GM21619 (cell line): ENCODE results near the gene GJB6.
"Not testable (repeated sequence)": the region's sequence is repeated elsewhere in the genome, so short reads cannot be mapped to it uniquely, and the experiment has no call there.

Experiments
- ATAC-seq: cut with Tn5 transposase; IDR thresholded peaks from one replicate; pipeline ENCODE4 v1.9.1; 2021; ENCODE audit not compliant: unreplicated experiment

Gene GJB6

DNA sequence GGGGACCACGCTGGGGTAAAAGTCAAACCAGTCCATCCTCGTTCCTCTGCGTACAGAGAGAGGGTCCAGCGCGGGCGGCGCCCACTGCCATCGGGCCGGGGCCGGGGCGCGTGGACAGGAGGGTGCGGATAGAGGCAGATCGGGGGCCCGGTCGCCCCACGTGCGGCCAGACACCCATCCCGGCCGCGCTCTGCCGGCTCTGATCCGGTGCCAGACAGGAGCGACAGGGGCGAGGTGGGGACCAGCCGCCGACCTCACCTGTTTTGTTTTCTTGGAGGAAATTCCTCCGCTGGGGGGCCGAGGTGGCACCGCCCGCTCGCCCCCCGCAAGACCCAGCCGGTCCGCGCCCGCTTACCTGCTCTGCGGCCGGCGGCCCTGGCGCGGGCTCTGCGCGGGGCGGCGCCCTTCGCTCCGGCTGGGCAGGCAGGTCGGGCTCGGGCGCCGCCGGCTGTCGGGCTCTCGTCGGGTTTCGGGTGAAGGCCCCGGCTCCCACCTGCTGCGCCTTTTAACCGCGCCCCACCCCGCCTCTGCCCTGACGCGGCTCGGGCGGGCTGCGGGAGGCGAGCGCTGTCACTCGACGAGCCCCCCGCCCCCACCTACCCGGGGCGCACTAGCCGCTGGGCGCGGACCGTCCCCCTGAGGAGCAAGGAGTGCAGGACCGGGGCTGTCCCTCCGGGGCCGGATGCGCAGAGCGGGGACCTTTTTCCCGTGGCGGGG lies at the start of gene GJB6:
Gene GJB6, minus strand, starts transcription at position 481 of the 717 bp plus-strand sequence. CDS start 8,839 bp downstream, outside the sequence.
- no peak for ATAC-seq

- not testable (repeated sequence) for ATAC-seq
Measured at GRCh38 chr13:20276901-20277300, 44.8 kb upstream of the GJB6 start.

GRCh38 chr13:20274466-20274865 lies 42.3 kb upstream of the GJB6 start:
- no peak for ATAC-seq

- ATAC-seq: no peak
Measured at GRCh38 chr13:20272588-20273171, 40.6 kb upstream of the GJB6 start.

- no peak for ATAC-seq
Measured at GRCh38 chr13:20272104-20272503, 40.0 kb upstream of the GJB6 start.

GRCh38 chr13:20271441-20271840 lies 39.3 kb upstream of the GJB6 start:
- ATAC-seq: no peak

GRCh38 chr13:20270163-20270865 lies 38.2 kb upstream of the GJB6 start:
- ATAC-seq: no peak

DNA sequence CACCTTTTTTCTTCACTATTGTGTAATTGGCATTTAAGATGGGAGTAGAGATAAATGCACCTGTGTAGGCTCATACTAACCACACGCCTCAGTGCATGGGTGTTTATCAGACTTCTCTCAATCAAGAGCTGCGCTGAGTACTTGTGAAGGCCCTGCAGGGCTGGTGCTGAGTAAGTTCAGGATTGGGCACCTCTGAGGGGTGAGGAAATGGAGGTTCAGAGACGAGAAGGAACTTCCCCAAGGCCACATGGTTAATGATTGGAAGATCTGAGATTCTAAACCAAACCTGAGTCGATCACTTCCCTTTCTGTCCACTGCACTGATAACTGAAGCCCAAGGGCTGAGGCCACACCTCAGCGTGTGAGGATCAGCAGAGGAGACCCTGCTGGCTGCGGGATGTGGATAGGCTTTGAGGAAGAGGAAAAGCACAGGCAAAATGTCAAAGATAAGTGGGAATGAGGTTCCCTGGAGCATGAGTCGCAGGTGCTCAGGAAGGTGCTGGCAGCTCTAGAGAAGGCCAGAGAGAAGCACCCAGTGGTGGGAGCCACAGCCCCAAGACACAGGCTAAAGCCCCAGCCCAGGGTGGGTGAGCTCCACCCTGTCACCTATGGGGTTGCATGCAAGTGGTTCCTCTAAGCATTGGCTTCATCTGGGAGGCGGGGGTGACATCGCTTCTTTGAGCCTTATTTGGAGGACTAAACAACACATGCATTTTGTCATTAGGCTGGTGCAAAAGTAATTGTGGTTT lies 32.3 kb upstream of the GJB6 start:
- ATAC-seq: peak; percentile 100

DNA sequence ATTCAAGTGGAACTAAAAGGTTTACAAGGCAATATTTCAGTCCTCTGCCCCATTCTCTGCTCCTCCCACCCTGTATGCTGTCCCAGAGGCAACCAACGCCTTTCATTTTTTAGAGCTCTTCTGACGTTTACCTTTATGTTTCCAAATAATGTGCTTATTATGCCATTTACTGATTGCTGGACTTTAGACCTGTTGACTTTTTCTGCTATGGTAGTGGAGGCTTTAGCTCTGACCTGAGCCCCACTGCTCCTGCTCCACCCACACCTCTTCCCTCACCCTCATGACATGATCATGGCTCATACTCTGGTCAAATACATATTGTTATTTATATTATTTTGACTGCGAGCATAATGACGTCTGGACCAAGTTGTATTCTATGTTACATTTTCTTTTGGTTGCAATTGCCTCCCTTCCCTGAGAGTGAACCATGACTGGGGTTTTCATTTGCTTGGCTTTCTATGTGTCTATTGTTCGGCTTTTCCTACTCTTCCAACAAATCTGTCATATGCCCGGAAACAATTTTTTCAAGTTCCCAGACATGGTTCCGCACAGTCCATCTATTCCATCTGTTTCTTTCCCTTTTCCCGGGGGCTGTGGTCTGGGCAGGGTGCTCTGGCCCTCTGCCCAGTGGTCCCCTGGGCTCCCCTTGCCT lies 31.4 kb upstream of the GJB6 start:
- no peak for ATAC-seq

- no peak for ATAC-seq
Measured at GRCh38 chr13:20258963-20259288, 26.8 kb upstream of the GJB6 start.

DNA sequence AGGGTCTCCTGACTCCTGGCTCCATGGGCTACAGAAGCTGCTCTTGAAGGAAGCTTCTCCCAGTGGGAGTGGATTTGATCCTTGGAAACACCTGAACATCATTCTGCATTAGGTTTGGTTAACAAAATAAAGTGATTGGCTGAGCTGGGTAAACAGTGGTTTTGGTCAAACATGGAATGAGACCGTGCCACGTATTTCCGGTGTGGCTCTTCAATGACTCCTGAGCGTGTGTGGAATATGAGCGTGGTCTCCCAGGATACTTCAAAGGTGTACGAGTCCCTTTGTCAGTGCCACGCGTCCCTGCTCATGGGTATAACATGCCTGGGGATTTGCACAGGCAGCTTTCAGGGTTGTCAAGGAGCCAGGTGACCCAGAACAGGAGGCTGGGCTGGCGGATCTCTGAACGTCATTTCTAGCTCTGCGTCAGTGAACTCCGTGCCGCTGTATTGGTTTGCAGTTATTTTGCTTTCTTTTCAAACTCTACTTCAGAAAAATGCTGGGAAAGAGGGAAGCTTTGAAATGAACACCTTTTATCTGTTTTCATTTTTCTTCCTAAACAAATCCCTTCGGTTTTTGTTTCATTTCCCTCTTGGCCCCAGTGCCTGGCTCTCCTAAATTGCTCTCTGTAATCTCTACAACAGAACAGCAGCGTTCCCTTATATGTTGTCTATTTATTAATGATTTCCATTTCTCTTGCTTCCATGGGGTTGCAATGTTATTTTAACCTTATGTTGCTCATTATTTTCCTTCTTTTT lies 26.3 kb upstream of the GJB6 start:
- ATAC-seq: no peak

- no peak for ATAC-seq
Measured at GRCh38 chr13:20254076-20254475, 22.0 kb upstream of the GJB6 start.

DNA sequence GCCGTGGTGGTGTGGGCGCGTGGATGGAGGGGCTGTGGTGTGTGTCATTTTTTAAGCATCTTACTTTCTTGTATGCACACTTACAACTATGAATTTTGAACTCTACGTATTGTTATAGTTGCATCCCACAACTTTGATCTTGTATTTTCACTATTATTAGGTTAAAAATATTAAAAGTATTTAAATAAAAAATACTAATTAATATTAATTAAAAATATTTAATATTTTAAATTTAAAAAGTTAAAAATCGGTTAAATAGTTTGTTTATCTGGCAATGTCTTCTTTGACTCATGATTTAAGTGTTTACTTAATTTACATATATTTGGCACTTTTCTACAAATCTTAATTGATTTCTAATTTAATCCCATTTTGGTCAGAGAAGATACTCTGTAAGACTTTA lies 17.8 kb upstream of the GJB6 start:
- ATAC-seq: no peak

DNA sequence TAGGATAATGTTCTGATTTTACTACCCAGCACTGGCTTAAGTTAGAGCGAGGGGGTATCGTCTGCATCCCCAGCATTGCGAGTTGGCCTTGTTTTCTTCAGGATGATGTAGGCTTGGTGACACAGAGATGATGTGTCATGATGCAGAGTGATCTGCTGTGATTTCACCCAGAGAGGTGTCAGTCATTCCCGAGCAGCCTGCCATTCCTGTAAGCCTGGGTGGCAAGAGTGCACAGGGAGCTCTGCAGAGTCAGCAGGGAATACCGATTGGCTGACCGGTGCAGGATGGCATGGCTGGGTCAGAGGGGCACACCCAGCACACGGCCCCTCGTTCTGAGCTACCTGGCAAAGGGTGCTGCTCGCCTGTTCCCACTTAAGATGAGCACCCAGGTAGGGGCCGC lies 15.8 kb upstream of the GJB6 start:
- ATAC-seq: no peak

DNA sequence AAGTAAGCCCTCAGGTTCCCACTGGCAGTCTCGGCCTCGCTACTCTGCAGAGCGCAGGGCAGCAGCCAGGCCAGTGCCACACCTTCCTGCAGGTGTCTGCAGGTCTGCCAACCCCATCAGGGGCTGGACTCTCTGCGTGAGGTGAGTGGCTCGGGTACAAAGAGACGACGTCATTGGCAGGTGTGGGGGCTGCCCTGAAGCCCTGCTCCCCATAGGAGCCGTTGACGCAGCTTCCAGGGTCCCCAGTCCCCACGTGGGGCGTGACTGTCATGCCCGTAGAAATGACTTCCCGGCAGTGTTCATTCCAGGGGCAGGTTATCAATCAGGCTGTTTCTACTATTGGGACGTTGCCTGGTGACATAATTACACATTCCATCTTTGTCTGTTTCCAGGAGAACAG lies 15.3 kb upstream of the GJB6 start:
- no peak for ATAC-seq

- ATAC-seq: no peak
Measured at GRCh38 chr13:20241593-20241992, 9.5 kb upstream of the GJB6 start.

DNA sequence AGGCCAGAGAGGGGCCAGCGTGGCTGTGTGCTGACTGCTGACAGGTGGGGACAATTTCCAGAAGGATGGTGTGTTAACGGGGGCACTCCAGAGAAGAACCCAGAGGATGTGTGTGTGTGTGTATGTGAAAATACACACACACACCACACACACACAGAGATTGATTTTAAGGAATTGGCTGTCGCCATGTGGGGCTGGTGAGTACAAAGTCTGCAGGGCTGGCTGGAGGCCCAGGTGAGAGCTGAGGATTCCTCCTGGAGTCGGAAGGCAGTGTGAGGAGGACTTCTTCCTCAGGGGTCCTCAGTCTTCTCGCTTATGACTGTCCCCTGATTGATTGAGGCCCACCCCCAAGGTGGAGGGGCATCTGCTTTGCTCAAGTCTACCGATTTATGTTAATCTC lies 7.6 kb upstream of the GJB6 start:
- ATAC-seq: no peak

- no peak for ATAC-seq
Measured at GRCh38 chr13:20232556-20233277, 598 bp upstream of the GJB6 start.

- ATAC-seq: no peak
Measured at GRCh38 chr13:20230913-20231838, 943 bp downstream of the GJB6 start.
